GM12878 (cell line): ENCODE measurements around the gene CCDC88C. TPM values are rescaled to one million over a fixed set of nuclear protein-coding genes. Genes with fewer than 3 reads are reported as not detected.

Source experiments
- ATAC-seq: fragments of 200-7000 bp; cut with Tn5 transposase; 3 replicates; pipeline ENCODE4 v1.9.1; 2020; ENCODE audit warnings: mild to moderate bottlenecking, moderate library complexity
- BruUV-seq: library from RNA; stranded (reverse); fragments of 400-500 nt; replicated peaks from 2 replicates; lab custom pipeline; 2021; lab: Mats Ljungman, UMichigan
- CTCF ChIA-PET: fragments of 300-600 bp; sonication (Branson Sonifier 250); formaldehyde crosslinking; extraction: SDS; loops from one replicate; lab custom pipeline; 2021; ENCODE audit warnings: inconsistent platforms; lab: Yijun Ruan, JAX
- POLR2A ChIA-PET: fragments of 350-600 bp; formaldehyde crosslinking; extraction: SDS; loops from one replicate; lab custom pipeline; 2021; ENCODE audit warnings: inconsistent platforms; lab: Charles Lee
- RAD21 ChIA-PET: fragments of 300-600 bp; sonication (Branson Sonifier 250); formaldehyde crosslinking; loops from one replicate; lab custom pipeline; 2023; ENCODE audit warnings: antibody characterized with exemption; ENCODE audit not compliant: unreplicated experiment; lab: Charles Lee
- SMC1A ChIA-PET: fragments of 300-600 bp; sonication (Branson Sonifier 250); formaldehyde crosslinking; loops from one replicate; lab custom pipeline; 2023; ENCODE audit not compliant: unreplicated experiment, uncharacterized antibody; lab: Charles Lee
- DNase-seq: peaks from one replicate; pipeline ENCODE4 v3.0.0-alpha.2; 2011; ENCODE audit warnings: low read depth, low spot score
- FAIRE-seq: peaks from 3 replicates; lab custom pipeline; 2011; peaks lifted over from hg19 to GRCh38; lab: Jason Lieb, UNC
- H2AFZ ChIP-seq: 2 replicates; pipeline ENCODE4 v1.6.0; 2011; ENCODE audit warnings: low read depth, low read length, control low read depth; ENCODE audit not compliant: control insufficient read depth
- H3K27ac ChIP-seq: 2 replicates; pipeline ENCODE4 v1.5.1; 2011; ENCODE audit warnings: control low read depth; ENCODE audit not compliant: control insufficient read depth, insufficient read depth
- H3K27me3 ChIP-seq, 2 experiments: replicated peaks in 1 of 2; 2 replicates each; pipeline versions ENCODE4 v1.6.0 to v1.6.1; 2011; ENCODE audit warnings: low read length in 1 of 2; ENCODE audit not compliant: control insufficient read depth in 2 of 2, insufficient read depth in 2 of 2
- H3K36me3 ChIP-seq, 2 experiments: 2 replicates each; pipeline ENCODE4 v1.5.1; 2011; ENCODE audit warnings: low read length in 1 of 2; ENCODE audit not compliant: control insufficient read depth in 2 of 2, insufficient read depth in 2 of 2
- H3K4me1 ChIP-seq: 2 replicates; pipeline ENCODE4 v1.6.1; 2011; ENCODE audit warnings: mild to moderate bottlenecking, low read length, moderate library complexity, mixed read lengths; ENCODE audit not compliant: control insufficient read depth, insufficient read depth
- H3K4me2 ChIP-seq: 2 replicates; pipeline ENCODE4 v1.6.0; 2011; ENCODE audit warnings: control low read depth; ENCODE audit not compliant: control insufficient read depth, insufficient read depth
- H3K4me3 ChIP-seq: fragments of 200-600 bp; sonication (generic); 2 replicates; pipeline ENCODE4 v1.5.1; 2016
- H3K79me2 ChIP-seq: 2 replicates; pipeline ENCODE4 v1.6.0; 2011; ENCODE audit warnings: low read length; ENCODE audit not compliant: control insufficient read depth, insufficient read depth
- H3K9ac ChIP-seq: 2 replicates; pipeline ENCODE4 v1.8.0; 2011; ENCODE audit warnings: low read length, control low read depth, mixed read lengths; ENCODE audit not compliant: control insufficient read depth, insufficient read depth
- H3K9me3 ChIP-seq: replicated peaks from 3 replicates; pipeline ENCODE4 v1.5.1; 2011; ENCODE audit warnings: mild to moderate bottlenecking, low read length; ENCODE audit not compliant: control insufficient read depth, insufficient read depth
- H4K20me1 ChIP-seq: 2 replicates; pipeline ENCODE4 v1.6.0; 2011; ENCODE audit not compliant: control insufficient read depth, insufficient read depth
- CTCF ChIP-seq, 3 experiments: IDR thresholded peaks in 2 of 3; conservative IDR thresholded peaks in 1 of 3; 2 replicates each; pipeline ENCODE4 v1.5.1; 2011; ENCODE audit warnings: low read depth in 3 of 3, low read length in 3 of 3, mild to moderate bottlenecking in 3 of 3, control low read depth in 2 of 3, moderate library complexity in 2 of 3, inconsistent platforms in 1 of 3, mixed read lengths in 1 of 3; ENCODE audit not compliant: control insufficient read depth in 2 of 3, insufficient read depth in 1 of 3; ENCODE audit errors: extremely low read depth in 1 of 3
- EZH2 ChIP-seq: IDR thresholded peaks from 2 replicates; pipeline ENCODE4 v1.6.1; 2012; ENCODE audit warnings: low read depth, mild to moderate bottlenecking, control low read depth, inconsistent platforms, low read length, borderline replicate concordance; ENCODE audit not compliant: control insufficient read depth
- GABPA ChIP-seq: IDR thresholded peaks from 2 replicates; pipeline ENCODE4 v1.6.1; 2014; ENCODE audit warnings: antibody characterized with exemption, low read depth, mild to moderate bottlenecking, inconsistent platforms
- HDAC2 ChIP-seq: fragments of 200-600 bp; sonication (generic); IDR thresholded peaks from 2 replicates; pipeline ENCODE4 v1.6.1; 2017
- IKZF2 ChIP-seq, 2 experiments: fragments of 450-650 bp; IDR thresholded peaks; 2 replicates each; pipeline ENCODE4 v1.6.1; 2017; ENCODE audit warnings: mild to moderate bottlenecking in 2 of 2, moderate library complexity in 2 of 2
- JUNB ChIP-seq: IDR thresholded peaks from 2 replicates; pipeline ENCODE4 v1.6.1; 2016; ENCODE audit warnings: antibody characterized with exemption, mild to moderate bottlenecking
- MLLT1 ChIP-seq: fragments of 450-650 bp; IDR thresholded peaks from 2 replicates; pipeline ENCODE4 v1.6.1; 2016; ENCODE audit warnings: mild to moderate bottlenecking
- NR2C2 ChIP-seq: IDR thresholded peaks from 2 replicates; pipeline ENCODE4 v1.6.1; 2011; ENCODE audit warnings: borderline replicate concordance, low read depth; ENCODE audit not compliant: control insufficient read depth, insufficient read length
- PAX8 ChIP-seq: fragments of 450-650 bp; IDR thresholded peaks from 2 replicates; pipeline ENCODE4 v1.6.1; 2017; ENCODE audit warnings: mild to moderate bottlenecking, moderate library complexity
- POU2F2 ChIP-seq: IDR thresholded peaks from 3 replicates; pipeline ENCODE4 v1.6.1; 2011; ENCODE audit warnings: low read depth, mild to moderate bottlenecking, low read length, borderline replicate concordance
- STAT1 ChIP-seq: fragments of 450-650 bp; conservative IDR thresholded peaks from 2 replicates; pipeline ENCODE4 v1.6.1; 2014; ENCODE audit warnings: antibody characterized with exemption, mild to moderate bottlenecking
- YY1 ChIP-seq: IDR thresholded peaks from 2 replicates; pipeline ENCODE4 v1.6.1; 2011; ENCODE audit warnings: low read depth, mild to moderate bottlenecking, low read length
- ZBED1 ChIP-seq: IDR thresholded peaks from 2 replicates; pipeline ENCODE4 v1.6.1; 2016; ENCODE audit warnings: borderline replicate concordance
- ZZZ3 ChIP-seq: IDR thresholded peaks from 2 replicates; pipeline ENCODE4 v1.6.1; 2011; ENCODE audit warnings: low read depth; ENCODE audit not compliant: control insufficient read depth, insufficient read length
- WGBS: methylation state at CpG from one replicate; pipeline ENCODE4 v1.1.6; 2016; ENCODE audit warnings: low lambda C conversion rate; ENCODE audit not compliant: insufficient replicate concordance, insufficient coverage; ENCODE audit errors: missing lambda C conversion rate; 5-methylcytosine and 5-hydroxymethylcytosine counted together
- in situ Hi-C: fragments of 300-500 bp; cut with MboI; formaldehyde crosslinking; loops from 9 replicates; pipeline ENCODE4 v1.14.3; 2018; ENCODE audit warnings: mixed read lengths
- intact Hi-C: fragments of 100-400 bp; cut with micrococcal nuclease; formaldehyde crosslinking; loops from one replicate; pipeline ENCODE4 v1.14.2; 2022; ENCODE audit not compliant: unreplicated experiment
- polyA plus RNA-seq, 11 experiments: library from polyadenylated mRNA; depleted of rRNA in 4 of 11; unstranded in 6 of 11; stranded (reverse) in 5 of 11; fragments of >200 nt; fragmentation: Nextera tagmentation in 4 of 11; fragmentation: Illumina TruSeq in 1 of 11; extraction: Ambion mirVana in 4 of 11; extraction: Trizol in 1 of 11; gene quantifications; 1 replicate in 1 of 11; 2 replicates in 10 of 11; pipeline versions ENCODE4 v1.2.1 to v1.2.3, GENCODE V29; 2011 to 2016; ENCODE audit warnings: inconsistent platforms in 2 of 11, missing spikeins in 2 of 11, low read depth in 1 of 11
- total RNA-seq, 4 experiments: library from RNA; depleted of rRNA in 3 of 4; stranded (reverse); fragments of >200 nt in 3 of 4; fragmentation: Illumina TruSeq in 1 of 4; extraction: Trizol in 1 of 4; gene quantifications; 2 replicates each; pipeline versions ENCODE4 v1.2.1 to v1.2.3, GENCODE V29; 2013 to 2021

Gene CCDC88C
- total and polyA plus RNA-seq, 10 of the 15 experiments (the other 5 are each of a cell fraction or from before 2014, with no cell fraction given), result 4.0 to 79.6 (median 36.6) TPM

- no peak for TF ChIP-seq CTCF (IDR thresholded peaks at IDR 0.05 in 2 of 3, conservative IDR thresholded peaks at IDR 0.05 in 1 of 3; ENCODE audit: control insufficient read depth in 2 of 3, extremely low read depth in 1 of 3, insufficient read depth in 1 of 3, low read depth in 3 of 3, low read length in 3 of 3)
These were observed 34.2 kb downstream of the CCDC88C start (continued) for GRCh38 chr14:91383439-91383838.

GRCh38 chr14:91381801-91382670 is 35.6 kb downstream of the CCDC88C start:
- RAD21 ChIA-PET, result interaction anchor here (1.0 to 1.6 kb wide), 3 partner anchors 10 to 33 kb away, joined by 3 read pairs; no protein-coding TSS in a partner anchor
- BruUV-seq, result no TSS peak

More at GRCh38 chr14:91381801-91382670, 35.6 kb downstream of the CCDC88C start:
- no peak overlapping the region for H2AFZ ChIP-seq
- H3K36me3 ChIP-seq, result peaks cover 14 to 18% of the 10 kb centered on the region in 2 experiments
- ChIA-PET SMC1A (interaction anchor here (0.8 kb wide), 1 partner anchor 9 kb away, joined by 5 read pairs; no protein-coding TSS in a partner anchor), POLR2A (interaction anchor here (1.2 kb wide), 1 partner anchor 29 kb away, joined by 3 read pairs; no protein-coding TSS in a partner anchor), CTCF (interaction anchor here (1.0 kb wide), 1 partner anchor 59 kb away, joined by 3 read pairs; no protein-coding TSS in a partner anchor)
- ATAC-seq (no peak; the same call in 2 of the 3 replicates), FAIRE-seq (no peak), DNase-seq (no peak)
- peaks cover 66% of the 10 kb centered on the region for H3K4me1 ChIP-seq
- no peak overlapping the region for H3K9ac ChIP-seq
- WGBS, result 78% methylated on average over 13 of the region's 13 CpGs
- H3K9me3 ChIP-seq, result no peaks in the 10 kb centered on the region
- H3K4me2 ChIP-seq, result peak overlapping the region; percentile 28
- in situ Hi-C loops, result no loop called here
- H3K4me3 ChIP-seq, result no peak overlapping the region; the same call in 1 of the 2 replicates
- TF ChIP-seq JUNB (0 out of 2 replicates have a peak, but pooled peaks have one; percentile 10), MLLT1 (0 out of 2 replicates have a peak, but pooled peaks have one; percentile 56), GABPA (no peak), ZBED1 (peak; percentile 69; the same call in 1 of the 2 replicates), EZH2 (no peak), POU2F2 (0 out of 3 replicates have a peak, but pooled peaks have one; percentile 17), STAT1 (no peak), IKZF2 (IDR thresholded peaks at IDR 0.05) (no peak), NR2C2 (no peak), HDAC2 (no peak), PAX8 (no peak), YY1 (peak; percentile 84), ZZZ3 (no peak)
- peak overlapping the region; percentile 51 for H3K27ac ChIP-seq
- intact Hi-C loops, result no loop called here
- 0 out of 2 replicates have a peak, but pooled peaks cover 2% of the 10 kb centered on the region for H4K20me1 ChIP-seq
- H3K79me2 ChIP-seq, result peaks cover 97% of the 10 kb centered on the region
- H3K27me3 ChIP-seq, result no peaks in the 10 kb centered on the region
